ENCODE data around the gene C1orf116. TPM values are rescaled to one million over a fixed set of nuclear protein-coding genes. Genes with fewer than 3 reads are reported as not detected.
A peak's percentile ranks its signal among the peaks of the same experiment; 100 is the strongest.

C1orf116 gene
- total RNA-seq, 2 donors from 2014 or later: 36.5 to 107 TPM

DNA sequence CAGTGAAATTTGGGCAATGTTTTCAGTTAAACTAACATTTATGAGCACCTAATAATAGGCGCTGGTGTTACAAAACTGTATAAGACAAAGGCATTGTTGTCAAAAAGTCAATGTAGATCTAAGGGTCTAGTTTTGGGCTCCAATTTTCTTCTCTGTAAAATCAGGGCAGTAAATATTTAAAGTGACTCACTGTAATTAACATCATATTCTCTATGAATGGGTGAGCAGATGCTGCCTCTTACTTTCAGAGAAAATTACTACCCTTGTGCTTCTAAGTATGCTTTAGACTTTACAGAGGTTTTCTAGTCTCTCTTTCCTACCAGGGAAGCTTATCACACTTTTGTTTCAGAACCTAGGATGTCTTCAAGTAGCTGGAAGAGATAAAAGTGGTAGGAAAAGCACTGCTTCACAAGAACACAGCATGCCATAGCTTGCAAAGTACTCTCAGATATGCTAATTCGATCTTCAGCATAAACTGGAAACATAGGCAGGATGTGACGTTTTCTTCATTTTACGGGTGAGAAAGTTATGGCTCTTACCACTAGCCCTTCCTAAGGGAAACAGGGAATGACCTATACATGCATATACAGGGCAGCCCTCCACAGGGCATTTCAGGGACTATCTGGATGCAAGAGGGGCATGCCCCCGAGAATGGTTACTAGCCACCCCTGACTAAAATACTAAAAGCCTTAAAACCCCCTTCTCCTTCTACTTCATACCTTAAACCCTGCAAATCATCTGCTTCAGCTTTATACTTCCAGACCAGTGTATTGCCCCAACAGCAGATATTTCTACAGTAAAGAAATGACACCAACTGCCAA is 2.6 kb downstream of the C1orf116 start:
- intact Hi-C loops (cut with DNase I): no loop called here
- WGBS: 44% methylated on average over 5 of the region's 5 CpGs
- H3K27me3 ChIP-seq (replicated peaks; ENCODE audit: insufficient read depth): no peaks in the 10 kb centered on the region
- TF ChIP-seq, protein P1, sequence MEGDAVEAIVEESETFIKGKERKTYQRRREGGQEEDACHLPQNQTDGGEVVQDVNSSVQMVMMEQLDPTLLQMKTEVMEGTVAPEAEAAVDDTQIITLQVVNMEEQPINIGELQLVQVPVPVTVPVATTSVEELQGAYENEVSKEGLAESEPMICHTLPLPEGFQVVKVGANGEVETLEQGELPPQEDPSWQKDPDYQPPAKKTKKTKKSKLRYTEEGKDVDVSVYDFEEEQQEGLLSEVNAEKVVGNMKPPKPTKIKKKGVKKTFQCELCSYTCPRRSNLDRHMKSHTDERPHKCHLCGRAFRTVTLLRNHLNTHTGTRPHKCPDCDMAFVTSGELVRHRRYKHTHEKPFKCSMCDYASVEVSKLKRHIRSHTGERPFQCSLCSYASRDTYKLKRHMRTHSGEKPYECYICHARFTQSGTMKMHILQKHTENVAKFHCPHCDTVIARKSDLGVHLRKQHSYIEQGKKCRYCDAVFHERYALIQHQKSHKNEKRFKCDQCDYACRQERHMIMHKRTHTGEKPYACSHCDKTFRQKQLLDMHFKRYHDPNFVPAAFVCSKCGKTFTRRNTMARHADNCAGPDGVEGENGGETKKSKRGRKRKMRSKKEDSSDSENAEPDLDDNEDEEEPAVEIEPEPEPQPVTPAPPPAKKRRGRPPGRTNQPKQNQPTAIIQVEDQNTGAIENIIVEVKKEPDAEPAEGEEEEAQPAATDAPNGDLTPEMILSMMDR (IDR thresholded peaks at IDR 0.05): no peak
- TF ChIP-seq POLR2A (IDR thresholded peaks at IDR 0.05): peak; percentile 27
- peak overlapping the region; percentile 85 to 94 for H3K27ac ChIP-seq
- peak overlapping the region; percentile 41 to 55 for H3K4me3 ChIP-seq
- no peaks in the 10 kb centered on the region for H3K36me3 ChIP-seq
- no peaks in the 10 kb centered on the region for H3K9me3 ChIP-seq
- DNase-seq (ENCODE audit: low spot score): no peak
- H3K4me1 ChIP-seq (replicated peaks): peaks cover 13% of the 10 kb centered on the region

- intact Hi-C loops (cut with DNase I): no loop called here
Measured at GRCh38 chr1:207028884-207029650, 3.5 kb downstream of the C1orf116 start.

DNA sequence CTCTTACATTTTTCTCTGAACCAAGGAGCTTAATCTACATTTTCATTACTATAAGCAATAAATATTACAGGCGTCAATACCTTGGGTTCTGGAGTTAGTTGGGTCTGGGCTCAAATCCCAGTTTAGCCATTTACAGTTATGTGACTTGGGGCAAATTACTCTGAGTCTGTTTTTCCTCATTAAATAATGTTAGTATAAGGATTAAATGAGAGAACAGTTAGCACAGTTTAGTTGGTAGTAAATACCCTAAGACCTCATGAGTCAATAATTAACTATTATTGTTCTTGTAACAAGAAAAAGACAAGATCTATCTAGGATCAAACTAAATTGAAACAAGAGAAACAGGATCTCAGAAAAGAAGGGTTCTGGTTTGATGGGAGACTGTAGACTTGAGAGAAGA is 4.6 kb downstream of the C1orf116 start:
- H3K27ac ChIP-seq: peak overlapping the region; percentile 85 to 94
- TF ChIP-seq POLR2A (IDR thresholded peaks at IDR 0.05) (no peak), POLR2AphosphoS5 (IDR thresholded peaks at IDR 0.05) (peak; percentile 16)
- TF ChIP-seq, protein P1 (IDR thresholded peaks at IDR 0.05): no peak
- no peaks in the 10 kb centered on the region for H3K27me3 ChIP-seq (replicated peaks; ENCODE audit: insufficient read depth)
- DNase-seq (ENCODE audit: low spot score): no peak
- 45% methylated on average over 1 of the region's 1 CpG for WGBS
- intact Hi-C loops (cut with DNase I): no loop called here
- no peaks in the 10 kb centered on the region for H3K36me3 ChIP-seq
- H3K4me1 ChIP-seq (replicated peaks): peaks cover 24% of the 10 kb centered on the region
- H3K9me3 ChIP-seq: no peaks in the 10 kb centered on the region
- peak overlapping the region in 1 of 2 donors; percentile 55 for H3K4me3 ChIP-seq

More at GRCh38 chr1:207028884-207029650, 3.5 kb downstream of the C1orf116 start:
- H3K4me3 ChIP-seq: peak overlapping the region in 1 of 2 donors; percentile 55
- peak overlapping the region; percentile 85 to 94 for H3K27ac ChIP-seq
- TF ChIP-seq POLR2A (IDR thresholded peaks at IDR 0.05) (no peak), POLR2AphosphoS5 (IDR thresholded peaks at IDR 0.05) (no peak)
- TF ChIP-seq, protein P1 (IDR thresholded peaks at IDR 0.05): no peak
- DNase-seq (ENCODE audit: low spot score): no peak
- no peaks in the 10 kb centered on the region for H3K9me3 ChIP-seq
- WGBS: 51% methylated on average over 2 of the region's 2 CpGs
- no peaks in the 10 kb centered on the region for H3K27me3 ChIP-seq (replicated peaks; ENCODE audit: insufficient read depth)
- H3K36me3 ChIP-seq: no peaks in the 10 kb centered on the region
- peaks cover 21% of the 10 kb centered on the region for H3K4me1 ChIP-seq (replicated peaks)

- no peaks in the 10 kb centered on the region for H3K9me3 ChIP-seq
- H3K4me1 ChIP-seq (replicated peaks): peaks cover 24% of the 10 kb centered on the region
- TF ChIP-seq POLR2AphosphoS5 (IDR thresholded peaks at IDR 0.05) (no peak), POLR2A (IDR thresholded peaks at IDR 0.05) (peak; percentile 35)
- TF ChIP-seq, protein P1 (IDR thresholded peaks at IDR 0.05): no peak
- H3K27ac ChIP-seq: peak overlapping the region; percentile 85 to 94
- peaks cover 0 to 2% of the 10 kb centered on the region in 2 donors for H3K36me3 ChIP-seq
- H3K27me3 ChIP-seq (replicated peaks; ENCODE audit: insufficient read depth): no peaks in the 10 kb centered on the region
- 61% methylated on average over 18 of the region's 18 CpGs for WGBS
- H3K4me3 ChIP-seq: peak overlapping the region in 1 of 2 donors; percentile 55
- intact Hi-C loops (cut with DNase I): no loop called here
- DNase-seq (ENCODE audit: low spot score): no peak
Measured at GRCh38 chr1:207027206-207027777, 5.3 kb downstream of the C1orf116 start.

Data from prostate gland (tissue), 2 donors.